Measurements from ENCODE around the gene AAK1.
"Not testable (repeated sequence)": the region's sequence is repeated elsewhere in the genome, so short reads cannot be mapped to it uniquely, and the experiment has no call there.

The AAK1 gene

DNA sequence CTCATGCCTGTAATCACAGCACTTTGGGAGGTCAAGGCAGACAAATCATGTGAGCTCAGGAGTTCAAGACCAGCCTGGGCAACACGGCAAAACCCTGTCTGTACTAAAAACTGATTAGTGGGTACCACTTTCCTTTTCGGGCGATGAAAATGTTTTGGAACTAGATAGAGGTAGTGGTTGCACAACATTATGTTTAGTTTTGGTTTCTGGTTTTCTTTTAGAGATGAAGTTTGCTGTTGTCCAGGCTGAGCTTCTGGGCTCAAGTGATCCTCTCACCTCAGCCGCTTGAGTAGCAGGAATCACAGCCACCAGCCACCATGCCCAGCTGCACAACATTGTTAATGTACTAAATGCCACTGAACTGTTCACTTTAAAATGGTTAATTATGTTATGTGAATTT, 27.6 kb downstream of the AAK1 start:
- H3K27ac ChIP-seq = no peak overlapping the region
- TF ChIP-seq CTCF (conservative IDR thresholded peaks at IDR 0.05) = no peak

DNA sequence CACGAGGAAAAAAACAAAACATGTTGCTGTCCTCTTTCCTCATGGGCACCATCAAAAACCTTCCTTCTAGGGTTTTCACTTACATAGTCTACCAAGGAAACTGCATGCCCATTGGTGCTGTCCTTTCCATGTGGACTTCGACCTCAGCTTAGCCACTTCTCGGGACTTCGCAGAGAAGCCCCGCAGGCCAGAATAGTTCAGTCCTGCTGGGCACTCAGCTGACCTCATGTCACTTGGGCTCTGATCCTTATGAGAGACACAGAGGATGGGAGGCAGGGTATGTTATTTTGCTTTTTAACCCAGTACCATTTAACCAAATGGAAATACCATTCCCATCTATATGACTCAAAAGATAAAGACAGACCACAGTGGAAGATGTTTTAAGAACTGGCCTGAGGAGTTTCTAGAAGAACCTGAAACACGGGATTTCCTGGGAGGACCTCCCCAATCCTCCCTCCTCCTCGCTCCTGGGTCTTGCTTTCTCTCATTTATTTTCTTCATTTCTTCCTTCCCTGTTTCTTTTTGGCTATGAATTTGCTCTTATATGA, 28.4 kb downstream of the AAK1 start:
- no peak overlapping the region for H3K27ac ChIP-seq
- TF ChIP-seq CTCF (conservative IDR thresholded peaks at IDR 0.05) = no peak

GRCh38 chr2:69612707-69613106, 30.8 kb downstream of the AAK1 start:
- TF ChIP-seq CTCF (conservative IDR thresholded peaks at IDR 0.05) = no peak
- no peak overlapping the region for H3K27ac ChIP-seq

DNA sequence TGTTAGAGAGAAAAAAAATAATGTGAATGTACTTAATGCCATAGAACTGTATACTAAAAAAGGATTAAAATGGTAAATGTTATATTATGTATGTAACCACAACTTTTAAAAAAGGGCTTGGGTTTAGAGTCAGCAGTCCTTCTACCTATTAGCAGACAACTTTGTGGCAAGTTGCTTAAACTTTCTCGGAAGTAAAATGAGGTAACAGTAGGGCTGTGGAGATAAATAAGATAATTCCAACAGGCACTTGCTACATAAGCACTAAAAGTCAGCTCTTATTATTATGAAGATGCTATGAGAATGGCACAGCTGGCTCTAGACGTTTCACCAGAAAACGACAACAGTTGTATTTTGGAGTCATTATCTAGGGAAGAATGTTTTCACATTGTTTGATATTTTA, 31.3 kb downstream of the AAK1 start:
- no peak overlapping the region for H3K27ac ChIP-seq
- no peak for TF ChIP-seq CTCF (conservative IDR thresholded peaks at IDR 0.05)

DNA sequence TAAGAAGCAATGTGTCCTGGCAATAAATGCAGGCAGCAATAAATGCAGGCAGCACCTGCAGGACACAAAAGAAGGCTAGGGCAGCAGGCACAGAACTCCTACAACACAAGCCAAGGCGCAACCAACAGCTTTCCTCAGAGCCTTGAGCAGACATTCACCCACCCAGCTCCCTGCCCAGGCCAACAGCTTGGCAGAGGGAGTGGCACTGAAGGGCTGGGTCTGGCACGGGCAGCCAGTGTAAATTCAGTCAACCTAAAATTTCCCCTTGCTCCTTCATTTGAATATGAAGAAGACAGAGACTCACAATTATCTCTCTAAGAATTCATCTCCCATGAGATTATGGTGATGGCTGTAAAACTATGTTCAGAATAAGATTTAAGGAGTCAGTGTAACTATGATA, 35.4 kb downstream of the AAK1 start:
- no peak for TF ChIP-seq CTCF (conservative IDR thresholded peaks at IDR 0.05)
- no peak overlapping the region for H3K27ac ChIP-seq

DNA sequence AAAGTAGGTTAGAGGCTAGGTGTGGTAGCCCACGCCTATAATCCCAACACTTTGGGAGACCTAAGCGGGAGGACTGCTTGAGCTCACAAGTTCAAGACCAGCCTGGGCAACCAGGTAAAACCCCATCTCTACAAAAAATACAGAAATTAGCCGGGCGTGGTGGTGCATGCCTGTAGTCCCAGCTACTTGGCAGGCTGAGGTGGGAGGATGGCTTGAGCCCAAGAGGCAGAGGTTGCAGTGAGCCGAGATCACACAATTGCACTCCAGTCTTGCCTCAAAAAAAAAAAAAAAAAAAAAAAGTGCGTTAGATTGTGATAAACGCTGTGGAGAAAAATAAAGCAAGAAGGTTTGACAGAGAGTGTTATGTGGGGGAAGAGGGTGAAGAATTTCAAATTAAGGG, 36.8 kb downstream of the AAK1 start:
- H3K27ac ChIP-seq = not testable (repeated sequence)

GRCh38 chr2:69605284-69605683, 38.3 kb downstream of the AAK1 start:
- no peak overlapping the region for H3K27ac ChIP-seq
- TF ChIP-seq CTCF (conservative IDR thresholded peaks at IDR 0.05) = no peak

- no peak for TF ChIP-seq CTCF (conservative IDR thresholded peaks at IDR 0.05)
- H3K27ac ChIP-seq = no peak overlapping the region
These were observed 38.7 kb downstream of the AAK1 start for GRCh38 chr2:69604836-69605235.

Measured in VCaP (cell line).